Measurements from ENCODE around the gene PIAS1.
"Not testable (repeated sequence)": the region's sequence is repeated elsewhere in the genome, so short reads cannot be mapped to it uniquely, and the experiment has no call there.

PIAS1 gene

DNA sequence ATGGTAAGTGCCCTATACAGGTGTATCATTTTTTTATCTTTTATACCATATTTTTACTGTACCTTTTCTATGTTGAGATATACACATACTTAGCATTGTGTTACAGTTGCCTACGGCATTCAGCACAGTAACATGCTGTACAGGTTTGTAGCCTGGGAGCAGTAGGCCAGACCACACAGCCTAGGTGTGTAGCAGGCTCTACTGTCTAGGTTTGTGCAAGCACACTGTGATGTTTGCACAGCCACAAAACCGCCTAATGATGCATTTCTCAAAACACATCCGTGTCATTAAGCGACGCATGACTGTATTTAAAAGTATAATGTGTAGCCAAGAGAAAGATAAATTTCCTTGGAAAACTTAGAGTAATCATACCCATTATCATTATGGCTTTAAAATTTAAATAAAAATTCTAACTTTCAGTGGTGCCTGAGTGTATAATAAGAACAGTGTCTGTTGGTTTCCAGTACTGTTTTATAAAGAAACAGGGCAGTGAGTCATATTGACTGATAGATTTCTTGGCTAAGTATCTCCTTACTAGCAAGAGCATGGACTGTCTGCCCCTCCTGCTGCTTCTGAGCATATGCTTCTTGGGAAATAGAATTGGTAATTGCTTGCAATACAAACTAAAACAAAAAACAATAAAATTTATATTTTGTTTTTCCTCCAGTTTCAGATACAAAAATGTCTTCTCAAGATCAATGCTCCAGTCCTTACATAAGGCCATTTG is 132.7 kb downstream of the PIAS1 start:
- no peak for DNase-seq

DNA sequence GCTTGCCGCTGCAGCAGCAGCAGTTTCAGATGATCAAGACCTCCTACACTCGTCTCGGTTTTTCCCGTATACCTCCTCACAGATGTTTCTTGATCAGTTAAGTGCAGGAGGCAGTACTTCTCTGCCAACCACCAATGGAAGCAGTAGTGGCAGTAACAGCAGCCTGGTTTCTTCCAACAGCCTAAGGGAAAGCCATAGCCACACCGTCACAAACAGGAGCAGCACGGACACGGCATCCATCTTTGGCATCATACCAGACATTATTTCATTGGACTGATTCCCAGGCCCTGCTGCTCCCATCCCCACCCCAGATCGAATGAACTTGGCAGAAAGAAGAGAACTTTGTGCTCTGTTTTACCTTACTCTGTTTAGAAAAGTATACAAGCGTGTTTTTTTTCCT is 133.4 kb downstream of the PIAS1 start:
- DNase-seq, result no peak

DNA sequence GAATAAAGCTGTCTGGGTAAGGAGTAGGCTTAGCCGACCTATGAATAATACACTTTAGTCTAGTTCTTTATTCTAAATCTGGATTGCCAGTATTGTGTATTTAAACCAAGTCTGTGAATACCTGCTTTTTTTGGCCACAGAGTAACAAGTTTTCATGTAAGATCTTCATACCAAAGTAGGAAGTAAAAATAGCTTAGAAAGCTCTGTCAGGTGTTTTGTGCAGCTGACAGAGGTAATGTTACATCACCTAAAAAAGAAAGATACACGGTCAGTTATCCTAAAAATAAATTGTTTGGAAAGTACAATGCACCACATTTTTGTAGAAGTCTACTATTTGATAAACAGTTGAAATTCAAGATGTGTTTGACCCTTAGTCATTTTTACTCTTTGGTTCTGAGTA is 134.5 kb downstream of the PIAS1 start:
- no peak for DNase-seq

DNA sequence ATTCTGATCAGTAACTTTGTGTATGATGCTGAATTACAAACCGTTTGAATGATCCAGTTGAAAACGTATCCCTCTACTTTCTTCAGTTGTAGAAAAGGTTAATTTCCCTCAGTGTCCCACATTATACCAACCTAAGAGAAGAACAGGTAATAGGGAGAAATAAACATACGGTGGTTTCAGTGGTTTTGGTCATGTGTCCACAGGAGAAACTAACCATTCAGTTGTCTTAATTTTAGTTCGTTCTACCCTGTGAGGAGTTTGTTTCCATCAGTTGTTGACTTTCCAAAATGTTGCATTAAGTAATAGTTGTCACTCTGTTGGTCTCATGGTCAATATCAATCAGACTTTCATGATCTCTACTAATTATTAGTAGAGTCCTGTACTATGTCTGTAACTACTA is 135.9 kb downstream of the PIAS1 start:
- DNase-seq, result no peak

DNA sequence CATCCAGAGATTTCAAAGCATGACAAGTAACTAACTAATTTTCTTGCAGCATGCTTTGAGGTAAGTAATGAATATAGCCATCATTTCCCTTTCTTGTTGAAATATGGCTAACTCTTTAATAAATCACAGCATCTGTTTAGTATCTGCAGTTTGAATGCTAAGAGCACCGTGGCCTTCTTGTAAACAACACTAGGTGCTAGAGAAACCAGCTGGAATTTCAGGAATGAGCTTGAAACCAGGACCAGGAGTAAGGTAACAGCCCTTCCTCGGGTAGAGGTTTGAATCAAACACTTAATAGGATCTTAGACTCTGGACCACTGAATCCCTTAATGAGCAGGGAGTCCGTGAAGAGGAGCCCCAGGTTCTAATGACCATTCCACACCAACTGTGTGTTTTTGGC is 137.4 kb downstream of the PIAS1 start:
- DNase-seq, result no peak

DNA sequence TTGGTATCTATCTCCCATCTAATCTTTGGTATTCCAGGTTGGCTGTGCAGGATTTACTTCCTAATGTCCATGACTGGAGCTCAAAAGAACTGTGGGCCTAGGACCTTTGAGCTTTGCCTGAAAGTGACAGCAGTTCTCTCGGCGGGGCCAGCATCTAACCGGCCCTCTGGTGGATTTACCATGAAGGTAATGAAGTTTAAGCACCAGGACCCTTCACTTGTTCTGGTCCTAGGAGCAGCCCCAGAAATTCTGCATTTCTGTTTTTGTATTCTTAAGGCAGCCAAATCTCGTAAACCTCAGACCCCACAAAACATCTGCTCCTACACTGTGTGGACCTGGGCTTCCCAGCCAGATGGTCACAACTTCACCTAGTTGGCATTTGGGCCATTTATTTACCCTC is 138.0 kb downstream of the PIAS1 start:
- DNase-seq, result no peak

DNA sequence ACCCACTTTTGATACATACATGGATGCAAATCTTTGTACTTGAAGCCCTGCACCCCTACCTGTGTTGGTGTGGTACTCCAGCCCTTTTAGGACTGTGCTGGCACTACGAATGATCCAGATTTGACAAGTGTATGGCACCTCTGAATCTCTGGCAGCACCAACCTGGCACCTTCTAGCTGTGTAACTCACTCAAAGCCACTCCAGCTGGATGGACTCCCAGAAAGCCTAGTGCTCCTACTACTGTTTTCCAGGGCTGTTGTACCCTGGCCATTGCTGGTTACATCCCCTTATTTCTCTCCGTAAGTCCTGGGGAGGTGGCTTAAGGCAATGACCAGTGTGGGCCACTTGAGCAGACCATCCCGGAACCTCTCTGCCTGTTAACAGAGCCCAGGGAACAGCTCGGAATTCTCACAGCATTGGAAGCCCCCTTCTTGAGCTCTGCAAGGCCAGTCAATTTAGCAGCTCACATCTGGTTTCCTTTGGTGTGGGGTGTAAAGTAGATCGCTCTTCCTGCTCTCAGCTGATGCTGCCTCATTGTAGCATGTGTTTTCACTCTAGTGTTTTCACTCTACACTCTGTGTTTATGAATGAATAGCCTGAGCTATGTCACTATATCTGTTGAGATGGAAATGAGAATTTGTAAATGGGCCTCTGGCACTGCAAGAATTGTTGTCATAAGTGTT is 138.8 kb downstream of the PIAS1 start:
- no peak for DNase-seq

DNA sequence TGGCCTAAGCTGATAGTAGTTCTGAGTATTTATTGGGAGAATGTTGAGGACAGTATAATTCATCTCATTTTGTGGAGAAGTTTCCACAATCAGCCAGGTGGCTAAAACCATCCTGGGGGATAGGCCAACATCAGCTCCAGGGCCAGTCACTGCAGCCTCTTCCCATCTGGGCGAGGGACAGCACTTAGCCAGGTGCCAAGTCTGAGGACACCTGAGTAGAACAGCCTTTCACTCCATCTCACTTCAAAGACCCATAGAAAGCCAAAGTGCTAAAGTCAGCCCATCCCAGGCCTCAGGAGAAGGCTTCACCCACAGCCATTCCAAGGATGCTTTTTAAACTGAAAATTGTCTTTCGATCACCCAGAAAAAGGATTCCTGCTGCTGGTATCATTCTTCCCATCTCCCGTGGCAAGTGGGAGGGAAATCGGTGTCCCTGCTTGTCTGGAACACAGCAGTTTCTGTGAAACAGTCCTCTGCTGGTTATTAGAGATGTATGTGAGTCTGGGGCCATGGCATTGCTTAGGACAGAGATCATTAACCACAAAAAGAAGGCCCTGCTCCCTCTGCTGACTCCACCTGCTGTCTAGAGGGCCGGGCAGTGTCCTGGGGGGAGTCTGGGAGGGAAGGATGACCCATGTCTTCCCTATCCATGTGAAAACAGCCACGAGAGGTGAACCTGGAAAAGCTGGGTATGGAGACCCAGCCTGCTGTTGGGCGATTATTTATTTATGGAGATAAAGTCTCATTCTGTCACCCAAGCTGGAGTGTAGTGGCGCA is 141.4 kb downstream of the PIAS1 start:
- no peak for DNase-seq

DNA sequence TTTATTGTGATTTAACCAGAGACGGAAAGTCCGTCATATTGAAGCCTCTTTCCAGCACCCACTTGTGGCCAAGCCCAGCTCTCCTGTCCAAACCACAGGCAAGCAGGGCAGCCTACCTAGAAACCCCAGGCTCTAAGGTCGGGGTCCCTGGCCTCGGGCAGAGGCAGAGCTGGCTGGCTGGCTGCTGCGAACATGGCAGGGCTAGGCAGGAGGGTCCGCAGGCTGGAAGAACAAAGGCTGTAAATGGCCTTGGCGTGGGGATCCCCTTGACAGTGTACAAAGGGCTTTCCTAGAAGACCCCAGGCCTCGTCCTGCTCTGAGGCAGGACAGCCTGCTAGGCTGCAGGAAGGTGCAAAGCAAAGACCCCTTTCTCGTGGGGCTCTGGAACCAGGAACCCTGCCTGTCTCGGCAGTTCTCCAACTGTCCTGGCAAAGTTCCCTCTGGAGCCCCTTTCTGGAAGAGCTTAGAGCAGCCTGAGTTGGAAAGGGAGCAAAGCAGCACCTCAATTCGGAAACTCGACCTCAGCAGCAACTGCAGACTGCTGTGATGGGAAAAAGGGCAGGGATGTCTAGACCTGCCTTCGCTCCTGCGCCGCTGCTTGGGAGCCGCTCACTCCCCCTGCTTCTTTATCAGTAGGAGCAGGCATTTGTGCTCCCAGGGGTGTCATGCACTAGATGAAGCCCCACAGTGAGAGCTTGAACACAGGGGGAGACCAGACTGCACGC is 142.5 kb downstream of the PIAS1 start:
- DNase-seq, result no peak

DNA sequence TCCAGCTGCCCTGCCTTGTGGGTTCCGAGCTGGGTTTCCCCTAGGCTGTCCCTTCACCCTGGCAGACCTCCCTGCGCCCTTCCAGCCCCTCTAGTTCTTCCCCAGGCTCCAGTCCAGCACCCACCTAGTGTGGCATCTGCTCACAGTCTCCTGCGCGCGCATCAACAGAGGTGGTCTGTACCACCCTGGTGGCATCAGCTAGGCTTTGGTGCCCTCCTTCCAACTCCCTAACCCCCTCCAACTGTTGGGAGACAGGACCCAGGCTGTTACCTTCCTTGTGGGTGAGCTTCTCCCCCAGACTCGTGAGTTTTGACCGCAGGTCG is 143.0 kb downstream of the PIAS1 start:
- no peak for DNase-seq

DNA sequence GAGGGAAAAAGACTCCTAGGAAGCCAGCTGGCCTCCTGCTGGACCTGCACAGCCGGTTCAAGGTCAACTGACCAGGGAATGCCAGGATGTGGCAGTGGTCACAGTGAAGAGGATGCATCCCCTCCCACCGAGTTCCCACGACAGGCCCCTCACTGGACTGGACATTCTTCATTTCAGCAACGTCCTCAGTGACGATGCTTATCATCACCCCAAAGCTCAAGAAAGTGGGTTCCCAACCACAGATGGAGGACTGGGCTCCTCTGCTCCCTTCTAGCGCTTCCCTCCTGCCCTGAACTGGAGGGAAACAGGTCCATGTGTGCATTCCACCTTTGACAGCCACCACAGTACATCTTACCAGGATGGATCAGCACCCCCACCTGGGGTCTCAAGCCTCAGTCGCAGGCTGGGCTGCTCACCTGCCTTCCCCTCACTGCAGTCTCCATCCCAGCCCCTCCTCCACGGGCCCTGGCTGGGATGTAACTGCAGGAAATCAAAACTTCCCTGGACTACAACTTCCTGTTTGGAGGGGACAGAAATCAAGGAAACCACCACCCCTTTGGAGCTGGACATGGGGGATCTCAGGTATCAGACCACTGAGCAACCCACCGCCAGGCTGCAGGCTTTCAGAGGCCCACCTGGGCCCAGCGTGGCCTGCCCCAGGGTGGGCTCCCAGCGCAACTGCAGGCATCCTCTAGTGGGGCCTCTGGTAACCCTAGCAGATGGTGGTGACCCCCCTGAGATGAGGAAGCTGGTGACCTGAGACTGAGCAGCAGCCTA is 143.7 kb downstream of the PIAS1 start:
- DNase-seq, result no peak

DNA sequence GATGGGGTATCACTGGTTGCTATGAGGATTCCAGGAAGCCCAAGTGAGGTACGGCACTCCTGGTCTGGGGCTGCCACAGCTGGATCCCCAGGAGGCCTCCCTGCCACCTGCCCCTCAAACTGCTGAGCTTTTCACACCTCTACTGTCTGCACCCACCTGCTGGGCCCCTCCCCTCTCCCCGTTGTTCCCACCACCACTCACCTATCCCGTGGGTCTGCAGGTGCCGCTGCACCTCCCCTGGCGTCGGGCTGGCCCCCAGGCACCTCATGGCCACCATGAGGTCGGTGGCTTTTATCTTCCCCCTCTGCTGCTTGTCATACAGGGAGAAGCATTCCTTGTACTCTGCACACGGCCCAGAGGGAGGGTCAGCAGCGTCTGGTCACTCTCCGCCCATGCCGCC is 145.2 kb downstream of the PIAS1 start:
- no peak for DNase-seq

DNA sequence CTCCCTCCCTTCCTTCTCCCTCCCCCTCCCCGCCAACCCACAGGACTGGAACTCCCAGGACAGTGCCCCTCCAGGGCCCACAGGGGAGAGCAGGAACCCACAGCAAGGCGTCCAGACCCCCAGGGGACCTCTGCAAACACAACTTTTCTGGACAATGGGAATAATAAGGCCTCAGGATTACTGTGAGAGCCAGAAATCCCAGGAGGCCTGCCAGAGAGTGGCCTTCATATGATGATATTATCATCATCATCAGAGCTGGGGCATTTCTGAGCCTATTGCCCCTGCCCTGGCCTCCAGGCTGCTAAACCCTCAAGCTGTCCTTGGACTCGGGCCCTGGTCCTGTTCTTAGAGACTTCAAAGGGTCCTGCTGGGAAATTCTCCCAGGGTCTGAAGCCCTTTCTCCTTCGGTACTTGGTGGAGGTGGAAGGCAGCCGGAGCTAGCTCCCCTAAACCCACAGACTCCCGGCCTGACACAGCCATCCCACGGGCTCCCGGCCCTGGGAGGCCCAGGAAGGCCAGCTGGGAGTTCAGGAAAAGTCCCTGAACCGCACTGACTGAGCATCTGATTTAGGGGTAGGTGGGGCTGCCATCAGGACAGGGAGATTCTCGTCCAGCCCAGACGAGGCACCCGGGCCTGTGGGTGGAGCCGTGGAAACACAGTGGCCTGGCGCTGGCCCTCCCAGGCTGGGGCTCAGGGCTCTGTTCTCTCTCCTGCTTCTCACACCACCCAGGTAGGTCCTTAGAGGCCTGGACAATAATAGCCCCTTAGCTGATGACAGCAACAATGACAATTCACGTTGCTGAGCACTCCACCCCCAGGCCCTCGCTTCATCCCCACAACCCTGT is 146.1 kb downstream of the PIAS1 start:
- no peak for DNase-seq

DNA sequence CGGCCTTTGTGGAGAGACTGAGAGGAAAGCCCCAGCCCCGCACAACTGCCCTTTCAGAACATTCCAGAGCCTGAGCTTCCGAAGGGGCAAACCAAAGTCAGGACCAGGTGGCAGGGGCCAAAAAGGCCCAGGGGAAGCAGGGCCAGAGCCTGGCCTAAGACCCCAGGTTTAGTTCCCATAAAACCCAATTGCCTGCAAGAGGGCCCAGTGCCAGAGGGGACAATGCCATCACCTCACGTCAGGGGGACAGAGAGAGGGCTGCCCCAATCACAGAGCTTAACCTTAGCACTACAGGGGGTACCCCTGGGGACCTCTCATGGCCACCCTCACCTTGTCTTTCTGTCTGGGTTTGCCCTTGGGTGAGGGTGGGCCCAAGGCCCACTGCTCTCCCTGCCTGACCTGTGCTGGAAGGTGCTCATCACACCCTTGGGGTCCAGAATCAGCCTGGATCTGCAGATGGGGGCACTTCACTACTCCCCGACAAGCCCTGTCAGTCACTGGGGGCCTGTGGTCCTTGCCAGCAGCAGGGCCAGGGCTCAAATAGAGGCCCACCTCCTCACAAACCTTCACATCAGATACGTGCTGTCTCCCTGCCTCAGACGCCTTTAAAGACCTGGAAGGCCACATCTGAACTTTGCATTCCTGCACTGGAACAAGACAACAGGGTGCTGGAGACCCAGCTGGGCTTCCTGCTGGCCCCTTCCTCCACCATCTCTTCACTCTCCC is 147.2 kb downstream of the PIAS1 start:
- no peak for DNase-seq

DNA sequence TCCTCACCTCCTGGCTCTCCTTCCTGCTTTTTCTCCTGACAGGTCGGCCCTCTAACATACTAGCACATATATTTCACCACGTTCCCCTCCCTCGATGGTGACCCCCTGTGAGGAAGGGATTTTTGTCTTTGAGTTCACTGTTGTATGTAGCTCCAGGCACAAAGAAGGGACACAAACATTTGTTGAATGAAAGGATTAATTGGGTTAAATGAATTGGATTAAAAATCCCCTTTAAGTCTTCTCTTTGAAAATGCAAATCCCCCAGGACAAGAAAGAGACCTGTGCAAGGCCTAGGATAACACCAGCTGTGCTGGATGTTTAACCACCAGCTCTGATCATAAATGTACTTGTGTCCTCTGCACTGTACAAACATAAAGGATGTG is 147.8 kb downstream of the PIAS1 start:
- no peak for DNase-seq

DNA sequence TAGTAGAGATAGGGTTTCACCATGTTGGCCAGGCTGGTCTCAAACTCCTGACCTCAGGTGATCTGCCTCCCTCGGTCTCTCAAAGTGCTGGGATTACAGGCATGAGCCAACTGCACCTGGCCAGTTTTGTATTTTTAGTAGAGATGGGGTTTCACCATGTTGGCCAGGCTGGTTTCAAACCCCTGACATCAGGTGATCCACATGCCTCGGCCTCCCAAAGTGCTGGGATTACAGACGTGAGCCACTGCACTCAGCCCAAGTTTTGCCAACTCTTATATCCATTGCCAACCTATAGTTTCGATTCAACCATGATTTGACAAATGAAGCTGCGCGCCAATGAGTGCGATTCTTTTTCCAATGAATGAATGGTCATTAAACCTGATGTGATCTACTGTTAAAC is 148.9 kb downstream of the PIAS1 start:
- DNase-seq, result not testable (repeated sequence)

DNA sequence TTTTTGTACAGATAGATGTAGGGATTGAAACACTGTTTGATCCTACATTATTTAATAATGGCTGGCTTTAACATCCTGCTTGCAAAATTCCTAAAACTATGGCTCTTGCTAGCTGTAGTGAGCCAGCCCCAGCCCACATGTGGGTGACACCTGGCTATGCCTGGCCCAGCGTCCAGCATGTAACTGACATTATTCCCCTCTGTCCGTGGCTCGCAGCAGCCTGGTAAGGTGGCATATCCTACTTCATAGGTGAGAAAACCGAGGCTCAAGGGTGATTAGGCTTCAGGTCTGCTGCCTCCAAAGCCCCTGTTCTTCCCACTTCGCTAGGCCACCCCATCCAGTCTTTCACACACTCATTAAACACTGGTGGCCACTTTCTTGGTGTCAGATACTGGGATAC is 149.4 kb downstream of the PIAS1 start:
- DNase-seq, result no peak

DNA sequence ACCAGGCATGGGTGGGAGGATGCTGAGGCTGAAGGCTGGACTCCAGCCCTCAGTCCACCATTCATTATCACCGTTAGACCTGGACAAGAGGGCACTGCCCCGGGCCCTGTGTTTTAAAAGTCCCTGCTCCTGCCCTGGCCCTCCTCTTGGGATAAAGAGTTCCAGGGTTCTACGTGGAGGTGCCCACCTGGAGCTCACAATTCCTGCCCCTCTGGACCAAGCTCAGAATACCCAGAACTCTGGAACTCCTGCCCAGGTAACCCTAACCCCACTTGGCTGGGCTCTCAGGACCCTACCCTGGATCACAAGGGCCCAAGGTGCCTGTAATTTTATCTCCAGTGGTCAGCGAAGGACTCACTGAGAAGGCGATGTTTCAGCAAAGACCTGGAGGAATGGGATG is 149.8 kb downstream of the PIAS1 start:
- no peak for DNase-seq

DNA sequence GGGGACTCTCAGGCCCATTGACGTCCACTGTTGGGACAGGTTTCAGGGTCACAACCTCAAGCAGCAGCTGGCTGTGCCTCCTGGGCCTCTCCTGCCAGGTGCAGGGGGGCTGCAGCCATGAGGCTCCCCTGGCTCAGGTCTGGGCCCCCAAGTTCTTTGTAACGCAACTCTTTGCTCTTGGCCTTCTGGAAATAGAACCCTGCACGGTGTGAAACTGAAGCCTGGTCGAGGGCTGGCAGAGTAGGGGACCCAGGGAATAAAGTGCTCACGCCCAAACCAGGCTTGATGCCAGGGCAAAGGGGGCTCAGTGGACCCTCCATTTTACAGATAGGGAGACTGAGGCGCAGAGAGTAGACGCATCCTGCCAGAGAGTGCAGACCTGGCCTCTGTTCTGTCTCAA is 150.2 kb downstream of the PIAS1 start:
- DNase-seq, result no peak

DNA sequence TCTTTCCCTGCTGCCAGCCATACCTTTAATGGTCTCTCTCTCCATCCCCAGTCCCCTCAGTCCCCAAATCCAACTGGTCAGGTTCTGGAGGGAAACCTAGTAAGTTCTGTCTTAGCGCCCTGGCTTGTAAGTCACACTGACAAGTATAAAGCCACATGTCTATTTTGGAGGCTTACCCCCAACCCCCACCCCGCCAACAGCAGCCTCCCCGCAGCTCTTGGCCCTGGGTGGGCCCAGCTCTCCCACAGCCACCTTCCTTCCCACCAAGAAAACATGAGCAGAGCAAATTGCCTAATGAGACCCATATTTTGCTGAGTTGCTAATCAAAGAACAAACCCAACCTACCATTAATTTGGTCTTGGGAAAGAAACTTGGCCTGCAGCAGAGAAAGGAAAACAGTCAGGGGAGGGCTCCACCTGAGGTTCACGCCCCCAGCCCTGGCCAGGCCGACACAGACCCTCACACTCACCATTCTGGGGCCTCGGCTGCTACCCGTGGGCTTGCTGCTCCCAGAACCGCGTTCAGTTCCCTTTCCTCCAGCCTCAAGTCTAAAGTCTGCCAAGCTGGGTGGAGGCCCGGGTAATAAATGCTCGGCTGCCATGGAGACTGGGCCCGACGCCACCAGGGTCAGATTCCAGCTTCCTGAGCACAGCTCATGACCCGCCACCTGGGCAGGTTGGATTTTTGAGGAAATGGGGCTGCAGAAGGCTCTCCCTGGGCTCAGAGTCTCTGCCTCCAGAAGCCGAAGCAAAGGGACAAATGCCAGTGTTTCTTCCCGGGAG is 150.9 kb downstream of the PIAS1 start, which contains the start of gene CALML4:
Gene CALML4 (minus strand): TSS at position 557 of the 782 bp plus-strand sequence. CDS start 85 bp downstream, at position 472.
- peak; percentile 42 for DNase-seq

Measured in DMS153 (cell line).